Right kidney (tissue), 1 donor: Measurements from ENCODE around the gene MARK3.

Source experiments
- DNase-seq: peaks from one replicate; pipeline ENCODE4 v3.0.0-alpha.2; 2016

MARK3 gene

DNA sequence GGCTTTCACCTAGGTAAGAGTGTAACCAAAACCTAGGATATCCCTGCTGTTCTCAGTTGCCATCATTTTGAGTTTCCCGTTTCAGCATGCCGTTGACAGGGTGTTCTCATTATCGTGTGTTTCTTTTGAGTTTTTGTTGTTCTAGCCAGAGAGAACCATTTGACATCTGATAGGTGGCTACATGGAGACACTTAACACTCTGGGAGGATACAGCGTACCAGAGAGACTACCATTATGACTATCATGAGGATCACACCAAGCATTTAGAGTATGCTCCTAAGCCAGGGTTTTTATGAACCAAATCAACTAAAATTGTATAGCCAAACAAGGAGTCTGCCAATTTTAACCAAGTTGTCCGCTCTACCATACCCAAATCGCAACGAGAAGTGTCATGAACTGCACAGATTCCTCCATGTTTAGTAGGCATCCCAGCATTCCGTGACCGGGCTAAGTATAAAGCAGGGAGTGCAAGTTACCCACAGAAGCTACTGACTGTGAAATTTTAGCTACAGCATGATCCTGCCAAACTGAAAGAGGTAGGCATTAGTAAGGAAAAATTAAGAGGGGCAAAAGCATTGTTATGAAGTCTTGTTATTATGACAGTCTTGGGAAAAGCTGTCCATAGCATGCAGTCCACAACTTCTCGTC is 48.8 kb downstream of the MARK3 start:
- DNase-seq = no peak

DNA sequence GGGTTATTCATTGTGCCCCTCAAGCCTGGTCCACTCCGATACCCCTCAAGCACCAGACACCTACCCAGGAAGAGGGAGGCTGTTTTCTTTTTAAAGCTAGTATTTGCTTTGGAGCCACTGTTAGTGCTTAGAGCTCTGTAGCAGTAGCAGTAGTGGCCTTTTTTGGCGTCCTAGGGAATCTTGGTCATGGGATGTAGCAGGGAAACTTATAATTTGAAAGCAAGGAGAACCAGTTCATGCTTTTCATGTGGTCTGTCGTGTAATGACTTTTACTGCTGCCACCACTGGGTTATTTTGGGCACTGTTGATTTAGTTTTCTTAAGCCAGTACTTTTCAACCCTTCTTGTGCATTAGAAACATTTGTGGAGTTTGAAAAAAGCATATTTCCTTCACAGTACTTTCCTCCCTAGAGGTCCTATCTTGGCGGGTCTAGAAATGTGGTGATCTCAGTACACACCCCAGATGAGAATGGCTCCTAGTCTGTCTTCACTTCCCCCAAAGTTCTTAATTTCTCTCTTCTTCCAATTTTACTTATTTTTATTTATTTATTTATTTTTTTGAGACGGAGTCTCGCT is 49.7 kb downstream of the MARK3 start:
- DNase-seq = no peak

DNA sequence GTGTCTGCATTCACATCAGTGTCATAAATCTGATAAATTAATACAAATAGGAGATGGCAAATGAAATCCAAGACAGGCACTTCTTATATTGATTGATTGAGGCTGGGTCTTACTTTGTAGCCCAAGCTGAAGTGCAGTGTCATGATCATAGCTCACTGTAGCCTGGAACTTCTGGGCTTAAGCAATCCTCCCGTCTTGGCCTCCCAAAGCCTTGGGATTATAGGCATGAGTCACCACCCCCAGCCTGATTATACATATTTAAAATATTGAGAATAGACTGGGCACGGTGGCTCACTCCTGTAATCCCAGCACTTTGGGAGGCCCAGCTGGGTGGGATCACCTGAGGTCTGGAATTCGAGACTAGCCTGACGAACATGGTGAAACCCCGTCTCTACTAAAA is 51.3 kb downstream of the MARK3 start:
- DNase-seq = no peak

DNA sequence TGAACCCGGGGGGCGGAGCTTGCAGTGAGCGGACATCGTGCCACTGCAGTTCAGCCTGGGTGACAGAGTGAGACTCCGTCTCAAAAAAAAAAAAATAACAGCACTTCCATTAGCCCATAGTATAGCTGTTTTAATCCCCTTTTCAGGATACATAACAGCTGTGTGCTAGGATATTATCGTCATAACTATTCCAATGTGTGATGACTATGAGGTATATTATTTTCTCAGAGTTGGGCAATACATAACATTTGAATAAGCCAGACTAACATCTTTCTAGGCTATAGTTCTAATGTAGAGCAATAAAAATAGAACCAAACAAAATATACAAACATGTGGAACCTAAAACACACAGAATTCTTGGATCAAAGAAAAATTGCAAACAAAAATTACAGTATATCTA is 57.1 kb downstream of the MARK3 start:
- DNase-seq = no peak

DNA sequence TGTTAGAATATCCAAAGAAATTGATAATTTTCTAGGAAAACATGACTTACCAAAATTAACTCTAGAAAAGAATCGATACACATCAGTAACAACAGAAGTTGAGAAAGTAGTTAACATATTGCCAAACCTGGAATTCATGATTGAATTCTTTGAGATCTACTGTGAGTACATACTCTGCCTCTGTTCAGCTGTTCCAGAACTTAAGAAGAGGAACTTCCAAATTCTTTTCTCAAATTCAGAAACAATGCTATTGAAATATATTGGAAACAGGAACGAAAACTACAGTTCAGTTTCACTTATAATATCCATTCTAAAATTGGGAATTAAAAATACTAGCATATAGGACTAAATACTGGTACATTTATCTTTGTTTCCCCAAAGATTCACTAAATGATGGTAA is 57.9 kb downstream of the MARK3 start:
- DNase-seq = no peak

DNA sequence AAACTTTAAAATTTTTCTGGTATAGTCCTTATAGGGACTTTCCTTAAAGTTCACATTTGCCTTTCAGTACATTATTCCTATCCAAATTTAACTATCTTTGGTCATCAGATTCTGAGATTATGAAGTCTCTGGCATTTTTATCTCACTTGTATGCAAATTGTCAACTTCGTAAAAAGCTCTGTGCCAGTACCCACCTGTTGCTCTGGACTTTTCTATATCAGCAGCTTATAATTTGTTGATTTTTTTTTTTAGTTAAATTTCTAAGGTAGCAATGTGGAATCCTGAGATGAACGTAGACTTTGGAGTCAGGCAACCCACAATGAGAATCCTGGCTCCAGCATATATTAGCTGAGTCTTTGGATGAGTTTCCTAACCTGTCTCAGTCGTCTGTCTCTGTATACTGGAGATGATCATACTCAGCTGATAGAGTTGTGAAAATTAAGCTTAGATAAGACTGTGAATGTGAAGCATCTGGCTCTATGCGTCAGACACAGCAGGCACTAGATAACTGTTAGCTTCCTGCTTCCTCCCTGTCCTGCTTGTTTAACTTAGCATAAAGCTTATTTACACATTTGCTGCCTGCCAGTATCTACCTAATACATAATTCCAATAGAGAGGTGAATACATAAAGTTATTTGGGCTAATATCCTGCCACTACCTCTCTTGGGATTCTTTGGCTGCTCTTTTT is 59.8 kb downstream of the MARK3 start:
- no peak for DNase-seq

DNA sequence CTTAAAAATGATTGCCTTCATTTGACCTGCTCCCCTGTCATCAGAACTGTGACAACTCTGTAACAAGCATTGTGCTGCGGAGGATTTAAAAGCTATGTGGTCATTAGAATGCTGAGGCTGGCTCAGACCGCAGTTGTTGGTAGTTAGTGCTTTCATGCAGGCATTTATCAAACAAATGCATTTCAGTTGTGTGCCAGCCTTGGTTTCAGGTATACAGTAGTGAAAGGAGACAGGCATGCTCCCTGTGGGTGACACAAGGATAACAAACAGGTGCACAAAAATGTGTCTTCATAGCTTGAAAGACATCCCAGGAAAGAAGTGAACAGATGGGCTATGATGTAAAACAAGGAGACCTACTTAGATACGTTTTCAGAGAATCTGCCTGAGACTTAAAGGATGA is 60.6 kb downstream of the MARK3 start:
- DNase-seq = no peak

DNA sequence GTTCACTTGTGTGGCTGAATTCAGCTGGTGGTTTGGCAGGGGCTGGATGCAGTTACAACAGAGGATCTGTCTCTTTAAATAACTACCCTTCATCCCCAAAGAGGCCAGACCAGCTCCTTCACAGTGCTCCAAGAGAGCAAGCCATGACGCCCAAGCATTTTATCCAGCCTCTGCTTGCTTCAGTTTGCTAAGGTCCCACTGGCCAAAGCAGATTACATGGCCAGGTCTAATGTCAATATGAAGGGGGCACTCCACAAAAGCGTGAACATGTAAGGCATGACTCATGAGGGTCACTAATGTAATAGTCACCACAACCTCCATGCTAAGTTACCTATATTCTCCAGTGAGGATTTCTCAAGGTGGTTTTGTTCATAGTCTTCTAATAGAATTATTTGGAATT is 62.9 kb downstream of the MARK3 start:
- DNase-seq = no peak

DNA sequence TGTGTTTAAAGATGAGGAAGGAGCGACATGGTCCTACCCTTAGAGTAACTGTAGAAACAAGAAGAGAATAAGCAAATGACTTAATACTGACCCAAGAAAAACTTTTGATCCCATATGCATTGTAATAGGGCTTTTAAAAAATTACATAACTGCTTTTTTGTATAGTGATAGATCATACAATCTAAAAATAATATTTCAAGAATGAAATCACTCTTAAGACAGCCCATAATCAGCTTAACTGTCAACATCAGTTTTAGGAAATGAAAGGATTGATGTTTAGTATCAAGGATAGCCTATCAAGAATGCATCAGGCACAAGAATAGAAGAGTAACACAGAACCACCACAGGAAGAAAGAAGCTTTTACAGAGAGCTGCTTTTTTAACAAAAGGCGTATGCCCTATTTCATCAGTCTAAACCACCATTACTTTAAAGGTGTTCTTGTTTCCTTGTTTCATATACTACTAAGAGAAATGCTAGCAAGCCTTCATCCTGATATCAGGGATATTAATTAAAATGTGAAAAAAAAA is 64.5 kb downstream of the MARK3 start:
- no peak for DNase-seq

DNA sequence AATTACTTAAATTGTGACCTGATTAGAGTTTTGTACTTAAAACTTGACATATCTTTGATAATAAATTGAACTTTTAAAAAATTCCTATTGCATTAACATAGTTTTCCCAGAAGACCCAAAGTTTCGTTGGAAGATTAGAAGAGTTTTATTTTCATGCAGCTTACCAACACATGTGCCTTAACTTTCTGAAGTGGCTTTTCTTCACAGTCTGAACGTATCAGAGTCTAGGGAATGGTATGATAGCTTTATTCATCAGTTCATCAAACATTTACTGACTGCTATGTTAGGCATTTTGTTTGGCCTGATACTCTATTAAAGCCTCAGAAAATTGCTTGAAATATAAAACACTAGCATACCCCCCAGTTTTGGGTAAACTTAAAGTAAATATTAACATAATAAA is 65.2 kb downstream of the MARK3 start:
- DNase-seq = no peak

DNA sequence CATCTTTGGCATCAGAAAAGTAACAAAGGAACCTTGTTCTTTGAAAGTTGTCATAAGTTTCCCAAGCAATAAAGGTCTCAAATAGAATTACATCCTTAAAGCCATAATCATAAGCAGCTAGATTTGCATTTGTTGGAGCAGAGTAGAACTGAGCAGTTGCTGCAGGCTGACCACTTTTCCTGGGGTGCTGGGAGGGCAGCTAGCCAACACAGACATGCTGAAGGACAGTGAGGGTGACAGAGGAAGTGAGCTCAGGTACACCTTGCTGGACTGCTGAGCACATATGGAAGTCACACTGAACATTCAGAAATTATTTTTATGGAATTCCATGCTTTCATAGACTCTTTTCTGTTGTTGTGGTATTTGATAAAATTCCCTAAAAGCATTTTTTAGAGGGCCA is 66.2 kb downstream of the MARK3 start:
- no peak for DNase-seq

DNA sequence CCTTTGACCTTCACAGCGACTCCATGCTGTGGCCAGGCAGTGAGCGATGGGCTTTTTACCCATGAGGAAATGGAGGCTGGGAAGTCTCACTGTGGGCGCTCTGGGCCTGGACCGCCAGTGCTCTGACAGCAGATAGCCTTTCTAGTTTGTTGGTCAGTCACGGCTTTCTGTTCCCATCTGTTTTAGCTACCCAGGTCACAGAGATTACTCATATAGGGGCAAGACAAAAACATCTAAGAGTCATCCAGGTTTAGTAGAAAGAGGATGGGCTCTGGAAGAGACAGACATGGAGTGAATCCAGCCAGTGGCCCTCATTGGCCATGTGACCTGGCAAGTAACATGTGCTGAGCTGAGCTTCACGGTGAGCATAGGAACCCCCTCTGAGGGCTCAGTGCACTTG is 68.6 kb downstream of the MARK3 start:
- DNase-seq = no peak

DNA sequence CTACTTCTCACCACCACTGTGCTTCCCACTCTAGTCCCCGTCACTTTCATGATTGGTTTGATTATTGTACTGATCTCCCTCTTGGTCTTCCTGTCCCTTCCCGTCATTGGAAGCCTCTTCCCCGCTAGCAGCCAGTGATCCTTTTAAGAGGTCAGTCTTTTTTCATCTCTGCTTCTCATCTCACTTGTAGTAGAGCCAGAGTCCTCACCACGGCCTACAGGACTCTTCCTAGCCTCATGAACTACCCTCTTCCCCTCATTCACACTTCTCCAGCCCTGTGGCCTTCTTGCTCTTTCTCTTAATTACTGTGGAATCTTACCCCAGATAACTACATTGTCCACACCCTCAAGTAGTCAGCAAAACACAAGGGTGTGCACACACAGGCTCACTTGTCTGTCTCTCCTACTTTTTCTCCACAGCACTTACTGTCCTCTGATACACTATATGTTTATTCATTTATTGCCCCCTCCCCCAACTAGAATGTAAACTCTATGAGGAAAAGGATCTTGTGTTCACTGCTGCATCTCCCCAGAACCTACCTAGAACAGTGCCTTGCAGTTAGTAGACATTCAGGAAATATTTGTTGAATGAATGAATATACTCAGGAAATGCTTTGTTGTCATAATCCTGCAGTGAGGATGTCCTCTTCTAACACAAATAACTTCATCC is 71.1 kb downstream of the MARK3 start:
- no peak for DNase-seq

DNA sequence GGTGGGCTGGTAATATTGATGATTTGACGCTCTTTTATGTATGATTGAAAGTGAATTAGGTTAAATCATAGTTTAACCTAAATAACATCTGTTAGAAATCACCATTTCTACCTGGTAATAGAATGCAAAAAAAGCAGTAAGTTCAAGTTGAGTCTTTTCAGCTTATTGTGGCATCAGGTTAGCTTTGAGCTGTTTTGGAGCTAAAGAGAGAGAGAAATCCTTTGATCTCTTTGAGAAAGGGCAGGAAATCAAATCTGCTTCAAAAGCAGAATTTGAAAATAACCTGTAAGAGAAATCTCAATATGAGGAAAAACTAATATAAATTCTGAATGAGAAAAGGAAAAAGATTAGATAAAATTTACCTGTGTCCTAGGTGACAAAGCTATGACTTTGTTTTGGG is 75.2 kb downstream of the MARK3 start:
- DNase-seq = no peak

DNA sequence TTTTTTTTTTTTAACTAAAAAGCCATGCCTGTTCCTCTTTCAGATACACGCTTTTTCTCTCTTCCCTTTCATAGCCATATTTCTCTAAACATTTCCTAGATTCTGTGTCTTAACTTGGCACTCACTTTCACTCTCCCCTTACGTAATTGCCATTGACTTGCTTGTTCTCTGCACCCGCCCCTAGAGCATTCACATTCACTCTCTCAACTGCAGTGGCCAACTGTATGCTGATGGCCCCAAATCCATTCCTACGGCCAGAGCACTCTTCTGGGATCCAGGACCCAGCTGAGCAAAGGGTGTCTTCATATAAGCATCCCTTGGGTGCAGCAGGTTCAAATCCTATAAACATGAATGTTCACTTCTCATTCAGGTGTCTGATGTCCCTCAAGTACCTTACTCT is 77.9 kb downstream of the MARK3 start:
- DNase-seq = no peak

DNA sequence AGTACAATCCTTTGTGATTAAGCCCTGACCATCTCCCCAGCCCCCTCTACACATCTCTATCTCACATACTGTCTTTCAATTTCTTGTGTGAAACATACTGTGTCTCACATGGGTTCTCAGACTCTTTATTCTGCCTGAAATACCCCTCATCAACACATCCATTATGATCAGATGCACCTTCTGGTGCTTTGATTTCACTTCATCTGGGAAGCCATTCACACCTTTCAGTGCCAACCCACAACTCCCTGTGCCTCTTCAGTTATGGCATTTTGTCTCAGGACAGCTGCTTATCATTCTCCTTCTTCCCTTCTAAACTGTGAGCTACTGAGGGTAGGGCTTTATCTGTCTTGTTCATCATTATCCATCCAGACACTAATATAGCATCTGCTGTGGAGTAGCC is 78.6 kb downstream of the MARK3 start:
- DNase-seq = no peak

DNA sequence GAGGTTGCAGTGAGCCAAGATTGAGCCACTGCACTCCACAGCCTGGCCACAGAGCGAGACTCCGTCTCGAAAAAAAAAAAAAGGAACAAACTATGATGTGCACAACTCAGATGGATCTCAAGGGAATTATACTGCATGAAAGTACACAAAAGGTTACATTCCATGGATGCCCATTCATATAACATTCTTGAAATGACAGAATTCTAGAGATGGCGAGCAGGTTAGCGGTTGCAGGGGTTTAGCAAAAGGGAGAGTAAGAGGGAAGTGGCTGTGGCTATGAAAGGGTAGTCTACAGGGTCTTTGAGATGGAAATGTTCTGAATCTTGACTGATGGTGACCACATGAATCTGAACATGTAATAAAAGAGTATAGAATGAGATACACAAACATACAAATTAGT is 87.7 kb downstream of the MARK3 start:
- no peak for DNase-seq

DNA sequence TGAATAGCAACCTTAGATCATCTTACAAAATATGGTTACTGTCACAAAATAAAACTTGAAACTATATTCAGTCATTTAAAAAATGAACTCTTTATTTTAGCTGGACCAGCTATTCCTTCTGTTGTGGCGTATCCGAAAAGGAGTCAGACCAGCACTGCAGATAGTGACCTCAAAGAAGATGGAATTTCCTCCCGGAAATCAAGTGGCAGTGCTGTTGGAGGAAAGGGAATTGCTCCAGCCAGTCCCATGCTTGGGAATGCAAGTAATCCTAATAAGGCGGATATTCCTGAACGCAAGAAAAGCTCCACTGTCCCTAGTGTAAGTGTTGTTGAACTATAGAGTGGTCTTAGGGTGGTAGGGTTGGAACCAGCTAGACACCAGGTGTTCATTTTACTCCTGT is 89.7 kb downstream of the MARK3 start:
- DNase-seq = no peak

DNA sequence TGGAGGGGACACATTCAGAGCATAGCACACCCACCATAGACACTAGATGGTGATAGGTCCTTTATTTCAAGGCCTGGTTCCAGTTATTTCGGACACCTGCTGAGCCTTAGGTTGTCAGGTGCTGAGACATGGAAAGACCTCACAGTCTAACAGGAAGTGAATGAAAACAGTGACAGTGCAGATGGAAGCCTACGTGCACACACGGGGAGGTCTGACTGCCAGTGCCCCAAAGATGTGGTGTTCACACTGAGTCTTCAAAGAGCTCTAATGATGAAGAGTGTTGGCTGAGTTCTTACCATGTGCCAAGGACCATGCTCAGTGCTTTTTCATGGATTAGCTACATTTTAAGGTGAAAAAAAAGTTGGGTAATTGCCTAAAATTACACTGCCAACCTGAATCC is 90.8 kb downstream of the MARK3 start:
- DNase-seq = no peak

DNA sequence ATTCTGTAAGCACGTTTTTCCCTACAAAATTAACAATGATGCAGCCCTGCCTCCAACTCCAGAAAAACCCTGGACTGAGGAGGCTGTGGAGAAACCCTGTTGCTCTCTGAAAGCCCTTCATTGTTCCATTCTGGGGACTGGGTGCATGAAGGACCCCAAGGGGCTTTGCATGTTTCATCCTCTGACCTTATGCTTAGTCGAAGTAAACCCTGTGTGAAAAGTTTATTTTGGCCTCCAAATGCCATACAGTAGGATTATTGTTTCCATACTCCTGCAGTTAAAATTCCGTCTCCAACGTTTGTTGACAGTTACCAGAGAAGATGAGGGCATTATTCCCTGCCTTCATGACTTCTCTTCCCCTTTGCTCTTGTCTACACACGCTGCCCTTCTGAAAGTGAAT is 91.4 kb downstream of the MARK3 start:
- no peak for DNase-seq

DNA sequence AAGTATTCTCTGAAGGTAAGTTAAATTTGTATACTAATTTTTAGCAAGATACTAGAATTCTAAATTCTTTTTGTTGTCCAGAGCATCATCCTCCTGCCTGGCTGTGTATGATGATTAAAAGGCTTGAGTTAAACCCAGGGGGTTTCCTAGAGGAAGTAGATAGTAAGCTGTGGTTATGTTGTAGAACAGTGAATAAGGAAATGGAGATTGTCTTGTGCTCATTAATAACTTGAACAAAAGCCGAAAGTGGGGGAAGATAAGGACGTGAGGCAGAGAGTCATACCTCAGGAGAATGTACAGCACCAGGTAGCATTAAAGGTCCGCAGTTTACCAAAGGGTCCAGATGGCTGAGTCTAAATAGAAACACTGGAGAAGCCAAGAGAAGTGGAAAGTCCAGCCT is 95.4 kb downstream of the MARK3 start:
- no peak for DNase-seq

DNA sequence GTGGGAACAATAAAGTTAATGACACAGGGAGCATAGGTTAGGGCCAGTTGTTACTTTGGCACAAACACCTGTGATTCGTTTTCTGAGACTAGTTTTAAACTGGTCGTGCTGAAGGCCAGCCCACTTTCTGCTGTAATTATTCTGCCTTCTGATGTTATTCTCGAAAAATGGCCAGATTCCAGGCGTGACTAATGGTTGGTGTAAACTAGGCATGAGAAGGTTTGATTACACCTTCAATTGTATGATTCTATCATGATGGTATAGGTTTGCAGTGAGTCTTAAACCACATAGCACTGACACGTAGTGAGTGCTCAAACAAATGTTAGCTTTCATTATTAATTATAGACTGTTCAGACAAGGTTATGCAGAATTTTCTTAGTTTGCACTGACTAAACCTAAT is 98.4 kb downstream of the MARK3 start:
- DNase-seq = no peak

DNA sequence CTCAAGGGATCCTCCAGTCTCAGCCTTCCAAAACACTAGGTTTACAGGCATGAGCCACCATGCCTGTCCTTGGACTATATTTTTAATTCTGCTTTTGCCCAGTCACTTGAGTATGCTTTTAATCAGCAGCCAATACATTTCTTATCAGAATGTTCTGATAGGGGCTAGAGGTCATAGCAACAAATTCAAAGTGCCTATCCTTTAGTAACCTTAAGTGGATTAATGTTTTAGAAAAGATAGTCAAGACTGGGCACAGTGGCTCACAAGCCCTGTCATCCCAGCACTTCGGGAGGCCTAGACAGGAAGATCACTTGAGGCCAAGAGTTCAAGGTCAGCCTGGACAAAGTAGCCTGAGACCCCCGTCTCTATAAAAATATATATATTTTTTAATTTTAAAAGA is 100.3 kb downstream of the MARK3 start:
- DNase-seq = no peak

DNA sequence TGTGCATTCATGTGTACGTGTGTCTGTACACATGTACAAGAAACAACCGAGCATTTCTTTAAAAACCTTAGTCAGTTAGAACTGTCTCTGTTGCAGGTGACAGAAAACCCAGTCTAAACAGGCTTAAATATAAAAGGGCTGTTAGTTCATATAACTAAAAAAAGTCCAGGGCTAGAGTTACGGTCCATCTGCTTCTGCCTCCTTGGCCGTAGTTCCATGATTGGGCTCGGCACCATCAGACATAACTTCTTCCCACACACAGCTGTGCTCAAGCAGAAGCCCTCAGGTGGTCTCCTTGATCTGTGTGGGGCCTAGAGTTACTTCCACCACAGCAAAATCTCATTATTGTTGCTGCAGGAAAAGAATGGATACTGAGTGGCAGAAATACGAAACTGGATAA is 102.9 kb downstream of the MARK3 start:
- DNase-seq = no peak
